K562 (cell line): ENCODE measurements around the gene KRTAP9-7. TPM values are rescaled to one million over a fixed set of nuclear protein-coding genes. Genes with fewer than 3 reads are reported as not detected.
A peak's percentile ranks its signal among the peaks of the same experiment; 100 is the strongest.

Experiments
- ATAC-seq: fragments of 200-7000 bp; cut with Tn5 transposase; 3 replicates; pipeline ENCODE4 v1.9.1; 2020; ENCODE audit warnings: moderate library complexity
- BruUV-seq: library from RNA; stranded (reverse); fragments of 400-500 nt; replicated peaks from 2 replicates; lab custom pipeline; 2021; lab: Mats Ljungman, UMichigan
- CTCF ChIA-PET: fragments of 300-600 bp; formaldehyde crosslinking; extraction: SDS; loops from one replicate; lab custom pipeline; 2021; ENCODE audit warnings: low intra/inter-chr PET ratio; lab: Yijun Ruan, JAX
- POLR2A ChIA-PET: fragments of 300-600, 350-650 bp; sonication (Branson Sonifier 250); formaldehyde crosslinking; extraction: SDS; loops from one replicate; lab custom pipeline; 2021; ENCODE audit warnings: antibody characterized with exemption, inconsistent platforms; lab: Yijun Ruan, JAX
- DNase-seq, 4 experiments: peaks; one replicate each; pipeline versions ENCODE4 v3.0.0 to v3.0.0-alpha.2; 2011 to 2018; ENCODE audit warnings: low spot score in 3 of 4, mixed read lengths in 3 of 4; ENCODE audit errors: extremely low read depth in 1 of 4
- FAIRE-seq: peaks from 2 replicates; lab custom pipeline; 2011; peaks lifted over from hg19 to GRCh38; lab: Jason Lieb, UNC
- H2AFZ ChIP-seq: 2 replicates; pipeline ENCODE4 v1.6.0; 2011; ENCODE audit warnings: low read depth, low read length, control low read depth, inconsistent platforms
- H3K27ac ChIP-seq: fragments of 200-600 bp; 3 replicates; pipeline ENCODE4 v1.8.0; 2011; ENCODE audit warnings: low read depth, mild to moderate bottlenecking, control low read depth, inconsistent platforms, low read length, moderate library complexity, mixed read lengths; ENCODE audit errors: extremely low read depth
- H3K27me3 ChIP-seq, 2 experiments: fragments of 300-600 bp in 1 of 2; 2 replicates in 1 of 2; 3 replicates in 1 of 2; pipeline versions ENCODE4 v1.6.0 to v1.8.0; 2011; ENCODE audit warnings: inconsistent platforms in 2 of 2, low read length in 2 of 2, mild to moderate bottlenecking in 1 of 2, mixed read lengths in 1 of 2, moderate library complexity in 1 of 2; ENCODE audit not compliant: control insufficient read depth in 2 of 2, insufficient read depth in 2 of 2
- H3K36me3 ChIP-seq: fragments of 300-600 bp; 3 replicates; pipeline ENCODE4 v1.8.0; 2011; ENCODE audit warnings: mild to moderate bottlenecking, low read length, inconsistent platforms; ENCODE audit not compliant: control insufficient read depth, insufficient read depth
- H3K4me1 ChIP-seq, 2 experiments: fragments of 200-600 bp in 1 of 2; replicated peaks in 1 of 2; 2 replicates in 1 of 2; 3 replicates in 1 of 2; pipeline versions ENCODE4 v1.5.1 to v1.8.0; 2011; ENCODE audit warnings: inconsistent platforms in 2 of 2, low read length in 2 of 2, mild to moderate bottlenecking in 1 of 2, mixed read lengths in 1 of 2, moderate library complexity in 1 of 2; ENCODE audit not compliant: control insufficient read depth in 2 of 2, insufficient read depth in 2 of 2
- H3K4me2 ChIP-seq: 2 replicates; pipeline ENCODE4 v1.6.1; 2011; ENCODE audit warnings: low read length, control low read depth, inconsistent platforms, mixed read lengths; ENCODE audit not compliant: insufficient read depth
- H3K4me3 ChIP-seq: fragments of 200-600 bp; sonication (generic), shearing (Covaris generic); 2 replicates; pipeline ENCODE4 v1.5.1; 2016; ENCODE audit warnings: control low read depth, inconsistent platforms
- H3K79me2 ChIP-seq: fragments of 200-600 bp; 3 replicates; pipeline ENCODE4 v1.8.0; 2011; ENCODE audit warnings: low read length, inconsistent platforms; ENCODE audit not compliant: control insufficient read depth, insufficient read depth
- H3K9ac ChIP-seq, 2 experiments: 2 replicates each; pipeline versions ENCODE4 v1.6.0 to v1.6.1; 2011; ENCODE audit warnings: low read depth in 2 of 2, low read length in 2 of 2, control low read depth in 1 of 2, inconsistent platforms in 1 of 2, mild to moderate bottlenecking in 1 of 2, mixed read lengths in 1 of 2; ENCODE audit not compliant: insufficient read depth in 1 of 2
- H3K9me1 ChIP-seq: one replicate; pipeline ENCODE4 v1.6.0; 2011; ENCODE audit warnings: inconsistent platforms, mild to moderate bottlenecking, low read length, moderate library complexity; ENCODE audit not compliant: control insufficient read depth, insufficient read depth
- H3K9me3 ChIP-seq: replicated peaks from 2 replicates; pipeline ENCODE4 v1.5.1; 2011; ENCODE audit warnings: low read depth, low read length, inconsistent platforms; ENCODE audit not compliant: control insufficient read depth, insufficient read depth
- H4K20me1 ChIP-seq: replicated peaks from 2 replicates; pipeline ENCODE4 v1.6.1; 2011; ENCODE audit warnings: low read length, inconsistent platforms, mixed read lengths; ENCODE audit not compliant: control insufficient read depth, insufficient read depth
- ARNT ChIP-seq, 2 experiments: fragments of 450-650 bp; IDR thresholded peaks; 2 replicates each; pipeline ENCODE4 v1.6.1; 2016; ENCODE audit warnings: mild to moderate bottlenecking in 1 of 2
- BRF1 ChIP-seq: IDR thresholded peaks from 3 replicates; pipeline ENCODE4 v1.6.1; 2011; ENCODE audit warnings: borderline replicate concordance, mild to moderate bottlenecking; ENCODE audit not compliant: insufficient read length; ENCODE audit errors: extremely low read depth
- CEBPB ChIP-seq: fragments of 450-650 bp; IDR thresholded peaks from 2 replicates; pipeline ENCODE4 v1.6.1; 2016; ENCODE audit warnings: missing genetic modification characterization, missing compliant biosample characterization
- CEBPG ChIP-seq, 3 experiments: fragments of 200-800 bp in 1 of 3; sonication (Bioruptor generic) in 1 of 3; sonication (generic) in 1 of 3; formaldehyde crosslinking in 1 of 3; IDR thresholded peaks in 2 of 3; conservative IDR thresholded peaks in 1 of 3; 2 replicates each; pipeline versions ENCODE4 v1.6.1 to v1.8.0; 2016 to 2022; ENCODE audit warnings: missing compliant biosample characterization in 2 of 3, missing genetic modification characterization in 2 of 3, mild to moderate bottlenecking in 1 of 3, missing genetic modification reagents in 1 of 3
- KAT2B ChIP-seq: IDR thresholded peaks from one replicate; pipeline ENCODE4 v1.6.1; 2012; ENCODE audit warnings: low read depth, mild to moderate bottlenecking, control low read depth, inconsistent platforms, low read length, moderate library complexity
- MCM5 ChIP-seq: fragments of 450-650 bp; IDR thresholded peaks from 2 replicates; pipeline ENCODE4 v1.6.1; 2016; ENCODE audit warnings: low read depth
- MYNN ChIP-seq, 2 experiments: sonication (generic); formaldehyde crosslinking in 1 of 2; IDR thresholded peaks; 2 replicates each; pipeline versions ENCODE4 v1.5.0 to v1.6.1; 2016 to 2020; ENCODE audit warnings: antibody characterized with exemption in 1 of 2, missing genetic modification reagents in 1 of 2
- NR4A1 ChIP-seq, 2 experiments: fragments of 250-450 bp in 1 of 2; fragments of 450-650 bp in 1 of 2; sonication (Bioruptor Pico) in 1 of 2; IDR thresholded peaks; 2 replicates each; pipeline versions ENCODE4 v1.4.0 to v1.6.1; 2016 to 2020; ENCODE audit warnings: mild to moderate bottlenecking in 2 of 2, missing compliant biosample characterization in 1 of 2, missing genetic modification characterization in 1 of 2, moderate library complexity in 1 of 2
- SAFB ChIP-seq: fragments of 200-400 bp; formaldehyde crosslinking; IDR thresholded peaks from 2 replicates; pipeline ENCODE4 v1.6.1; 2017; ENCODE audit warnings: low read depth, low read length, borderline replicate concordance
- SIX5 ChIP-seq, 2 experiments: IDR thresholded peaks; 2 replicates each; pipeline ENCODE4 v1.6.1; 2011; ENCODE audit warnings: low read length in 2 of 2, borderline replicate concordance in 1 of 2, low read depth in 1 of 2, mild to moderate bottlenecking in 1 of 2, moderate library complexity in 1 of 2; ENCODE audit not compliant: insufficient read depth in 1 of 2
- TFAM ChIP-seq: fragments of 250-450 bp; sonication (Bioruptor Pico); conservative IDR thresholded peaks from 2 replicates; pipeline ENCODE4 v1.5.0; 2021; ENCODE audit warnings: mild to moderate bottlenecking, moderate library complexity
- TRIM28 ChIP-seq: fragments of 450-650 bp; IDR thresholded peaks from 2 replicates; pipeline ENCODE4 v1.6.1; 2017
- ZNF280A ChIP-seq: fragments of 450-650 bp; IDR thresholded peaks from 2 replicates; pipeline ENCODE4 v1.6.1; 2018; ENCODE audit warnings: mild to moderate bottlenecking, low read depth; ENCODE audit not compliant: partially characterized antibody
- ZNF586 ChIP-seq: fragments of 450-650 bp; formaldehyde crosslinking; conservative IDR thresholded peaks from 2 replicates; pipeline ENCODE4 v1.4.0; 2020; ENCODE audit warnings: mild to moderate bottlenecking, moderate library complexity
- ZNF780A ChIP-seq: fragments of 250-450 bp; sonication (Bioruptor Pico); IDR thresholded peaks from 2 replicates; pipeline ENCODE4 v1.5.0; 2021; ENCODE audit warnings: mild to moderate bottlenecking
- WGBS: fragments of 100-300 bp; shearing (Covaris generic); methylation state at CpG from one replicate; pipeline ENCODE4 v1.1.6; 2016; ENCODE audit warnings: low coverage, mixed read lengths; ENCODE audit not compliant: insufficient coverage; ENCODE audit errors: missing lambda C conversion rate; 5-methylcytosine and 5-hydroxymethylcytosine counted together
- in situ Hi-C: fragments of 300-500 bp; cut with MboI; formaldehyde crosslinking; loops from 4 replicates; pipeline ENCODE4 v1.15.0; 2018; ENCODE audit warnings: inconsistent platforms, mixed read lengths
- intact Hi-C: fragments of 100-400 bp; cut with micrococcal nuclease; formaldehyde crosslinking; loops from 2 replicates; pipeline ENCODE4 v1.14.2; 2022
- polyA plus RNA-seq, 8 experiments: library from polyadenylated mRNA; depleted of rRNA in 4 of 8; stranded (reverse) in 5 of 8; unstranded in 3 of 8; fragments of >200 nt; fragmentation: Nextera tagmentation in 2 of 8; fragmentation: Illumina TruSeq in 1 of 8; extraction: Ambion mirVana in 2 of 8; extraction: Trizol in 1 of 8; gene quantifications; 2 replicates each; pipeline versions ENCODE4 v1.2.1 to v1.2.3, GENCODE V29; 2011 to 2014; ENCODE audit warnings: inconsistent platforms in 1 of 8, missing spikeins in 1 of 8
- total RNA-seq, 7 experiments: library from RNA; depleted of rRNA in 6 of 7; stranded (reverse); fragments of >200 nt in 6 of 7; fragmentation: Illumina TruSeq in 2 of 7; extraction: Trizol in 2 of 7; gene quantifications; 2 replicates each; pipeline versions ENCODE4 v1.2.1 to v1.2.3, GENCODE V29; 2011 to 2021; ENCODE audit warnings: low replicate concordance in 1 of 7

The KRTAP9-7 gene
- total and polyA plus RNA-seq, 9 of the 15 experiments (the other 6 are each of a cell fraction or from before 2014, with no cell fraction given): not detected

GRCh38 chr17:41287050-41287449 is 11.6 kb downstream of the KRTAP9-7 start:
- no peak for FAIRE-seq
- peak in 2 of 4 experiments; percentile 0 for DNase-seq
- H3K9me3 ChIP-seq: no peaks in the 10 kb centered on the region
- POLR2A ChIA-PET: no interaction called here
- CTCF ChIA-PET: no interaction called here
- no peaks in the 10 kb centered on the region for H3K4me1 ChIP-seq
- H3K9me1 ChIP-seq: no peaks in the 10 kb centered on the region
- H3K9ac ChIP-seq: no peak overlapping the region
- 3% methylated on average over 3 of the region's 3 CpGs for WGBS
- BruUV-seq: no TSS peak
- no peaks in the 10 kb centered on the region for H4K20me1 ChIP-seq
- TF ChIP-seq TFAM (CRISPR knock-in tag) (no peak), CEBPG (CRISPR knock-in tag; IDR thresholded peaks at IDR 0.05) (no peak), CEBPG (tag; conservative IDR thresholded peaks at IDR 0.05 in 1 of 2, IDR thresholded peaks at IDR 0.05 in 1 of 2) (peak in 1 of 2 experiments; percentile 48; a peak in 2 of 4 replicates), MCM5 (no peak), CEBPB (peak; percentile 38; the same call in 1 of the 2 replicates)
- intact Hi-C loops: no loop called here
- H3K36me3 ChIP-seq: no peaks in the 10 kb centered on the region
- H3K27ac ChIP-seq: no peak overlapping the region
- H2AFZ ChIP-seq: no peak overlapping the region
- peaks cover 3 to 5% of the 10 kb centered on the region in 2 experiments; a peak in 2 of 5 replicates for H3K27me3 ChIP-seq
- in situ Hi-C loops: no loop called here
- H3K79me2 ChIP-seq: no peaks in the 10 kb centered on the region
- no peak for ATAC-seq
- H3K4me2 ChIP-seq: no peak overlapping the region
- H3K4me3 ChIP-seq: no peak overlapping the region

- BruUV-seq: no TSS peak
- TF ChIP-seq SIX5 (IDR thresholded peaks at IDR 0.05; ENCODE audit: borderline replicate concordance in 1 of 2, insufficient read depth in 1 of 2, low read depth in 1 of 2, low read length in 2 of 2) (no peak), ARNT (IDR thresholded peaks at IDR 0.05) (no peak), ZNF586 (CRISPR knock-in tag) (no peak), SAFB (no peak), MYNN (IDR thresholded peaks at IDR 0.05) (no peak), MYNN (CRISPR knock-in tag; IDR thresholded peaks at IDR 0.05) (no peak), TRIM28 (no peak), ZNF780A (CRISPR knock-in tag) (no peak), BRF1 (no peak), ZNF280A (no peak), NR4A1 (CRISPR knock-in tag; IDR thresholded peaks at IDR 0.05) (no peak), NR4A1 (tag; IDR thresholded peaks at IDR 0.05) (no peak), KAT2B (no peak)
These were observed 18.5 kb downstream of the KRTAP9-7 start for GRCh38 chr17:41294016-41294415.

More at GRCh38 chr17:41294016-41294415, 18.5 kb downstream of the KRTAP9-7 start:
- no peak overlapping the region for H3K27ac ChIP-seq
- no peaks in the 10 kb centered on the region for H4K20me1 ChIP-seq
- CTCF ChIA-PET: no interaction called here
- peaks cover 3 to 11% of the 10 kb centered on the region in 2 experiments; a peak in 2 of 5 replicates for H3K27me3 ChIP-seq
- DNase-seq: no peak
- WGBS: 0% methylated on average over 1 of the region's 1 CpG
- ATAC-seq: no peak
- no peak overlapping the region for H3K9ac ChIP-seq
- H3K4me3 ChIP-seq: no peak overlapping the region
- H3K79me2 ChIP-seq: no peaks in the 10 kb centered on the region
- FAIRE-seq: no peak
- H3K4me2 ChIP-seq: no peak overlapping the region
- POLR2A ChIA-PET: no interaction called here
- no peaks in the 10 kb centered on the region for H3K9me3 ChIP-seq
- no peaks in the 10 kb centered on the region for H3K36me3 ChIP-seq
- in situ Hi-C loops: no loop called here
- H2AFZ ChIP-seq: no peak overlapping the region
- H3K4me1 ChIP-seq: no peaks in the 10 kb centered on the region
- intact Hi-C loops: no loop called here
- H3K9me1 ChIP-seq: no peaks in the 10 kb centered on the region
